GM12874 (cell line): ENCODE results near the gene FAM111A.

Source experiments
- TF ChIP-seq, protein P1 (sequence below): IDR thresholded peaks from 2 replicates; pipeline ENCODE4 v1.5.1; 2011; ENCODE audit warnings: low read depth, mild to moderate bottlenecking, control low read depth, low read length, moderate library complexity; ENCODE audit not compliant: insufficient read depth

Gene FAM111A

DNA sequence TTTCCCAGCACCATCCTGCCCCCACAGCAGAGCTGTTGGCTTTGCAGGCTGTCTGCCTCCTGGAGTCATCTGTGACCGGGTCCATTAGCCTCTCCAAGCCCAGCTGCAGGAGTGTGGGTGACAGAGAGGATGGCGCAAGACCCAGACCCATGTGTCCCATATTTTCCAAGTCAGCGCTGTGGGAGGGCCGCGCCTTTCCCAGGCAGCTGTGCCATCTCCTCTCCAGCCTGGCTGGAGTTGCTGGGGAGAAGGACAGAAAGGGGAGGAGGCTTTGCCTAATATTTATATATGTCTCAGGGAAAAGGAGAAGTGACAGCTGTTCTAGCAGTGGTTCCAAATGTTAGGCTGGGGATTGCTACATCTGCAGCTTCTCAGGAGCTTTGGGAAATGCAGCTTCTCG is 44.9 kb downstream of the FAM111A start:
- TF ChIP-seq, protein P1, sequence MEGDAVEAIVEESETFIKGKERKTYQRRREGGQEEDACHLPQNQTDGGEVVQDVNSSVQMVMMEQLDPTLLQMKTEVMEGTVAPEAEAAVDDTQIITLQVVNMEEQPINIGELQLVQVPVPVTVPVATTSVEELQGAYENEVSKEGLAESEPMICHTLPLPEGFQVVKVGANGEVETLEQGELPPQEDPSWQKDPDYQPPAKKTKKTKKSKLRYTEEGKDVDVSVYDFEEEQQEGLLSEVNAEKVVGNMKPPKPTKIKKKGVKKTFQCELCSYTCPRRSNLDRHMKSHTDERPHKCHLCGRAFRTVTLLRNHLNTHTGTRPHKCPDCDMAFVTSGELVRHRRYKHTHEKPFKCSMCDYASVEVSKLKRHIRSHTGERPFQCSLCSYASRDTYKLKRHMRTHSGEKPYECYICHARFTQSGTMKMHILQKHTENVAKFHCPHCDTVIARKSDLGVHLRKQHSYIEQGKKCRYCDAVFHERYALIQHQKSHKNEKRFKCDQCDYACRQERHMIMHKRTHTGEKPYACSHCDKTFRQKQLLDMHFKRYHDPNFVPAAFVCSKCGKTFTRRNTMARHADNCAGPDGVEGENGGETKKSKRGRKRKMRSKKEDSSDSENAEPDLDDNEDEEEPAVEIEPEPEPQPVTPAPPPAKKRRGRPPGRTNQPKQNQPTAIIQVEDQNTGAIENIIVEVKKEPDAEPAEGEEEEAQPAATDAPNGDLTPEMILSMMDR: no peak

DNA sequence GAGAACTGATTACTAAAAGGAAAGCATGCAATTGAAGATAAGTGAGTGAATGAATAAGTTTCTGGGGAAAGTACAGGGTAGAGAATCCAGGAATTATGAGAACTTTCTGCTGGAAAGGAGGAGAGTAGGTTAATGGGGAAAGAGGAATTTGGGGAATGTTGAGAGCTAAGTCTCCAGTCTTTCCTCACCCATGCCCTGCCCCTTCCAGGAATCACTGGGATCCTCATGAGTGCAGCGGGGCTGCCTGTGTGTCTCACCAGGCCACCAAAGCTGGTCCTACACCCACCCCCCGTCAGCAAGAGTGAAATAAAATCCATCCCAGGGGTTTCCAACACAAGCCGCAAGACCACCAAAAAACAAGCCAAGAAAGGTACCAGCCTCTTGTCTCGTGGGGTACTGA is 46.3 kb downstream of the FAM111A start:
- TF ChIP-seq, protein P1: no peak

DNA sequence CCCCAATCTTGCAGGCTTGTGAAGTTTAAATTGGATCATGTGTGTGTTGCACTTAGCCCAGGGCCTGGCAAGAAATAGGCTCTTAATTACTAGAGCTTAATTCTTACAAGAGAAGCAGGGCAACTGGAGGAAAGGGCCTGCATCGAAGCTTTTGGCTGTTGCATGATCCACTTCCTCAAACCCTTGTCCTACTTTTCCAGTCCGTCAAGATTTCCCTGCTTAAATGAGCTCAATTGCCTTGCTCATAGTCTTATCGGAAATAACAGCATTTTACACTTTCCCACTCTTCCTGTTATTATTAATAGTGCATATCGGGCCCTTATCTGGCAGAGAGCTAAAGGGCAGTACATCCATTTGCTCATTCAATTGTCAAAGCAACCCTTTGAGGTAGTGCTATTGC is 47.3 kb downstream of the FAM111A start:
- TF ChIP-seq, protein P1: no peak

DNA sequence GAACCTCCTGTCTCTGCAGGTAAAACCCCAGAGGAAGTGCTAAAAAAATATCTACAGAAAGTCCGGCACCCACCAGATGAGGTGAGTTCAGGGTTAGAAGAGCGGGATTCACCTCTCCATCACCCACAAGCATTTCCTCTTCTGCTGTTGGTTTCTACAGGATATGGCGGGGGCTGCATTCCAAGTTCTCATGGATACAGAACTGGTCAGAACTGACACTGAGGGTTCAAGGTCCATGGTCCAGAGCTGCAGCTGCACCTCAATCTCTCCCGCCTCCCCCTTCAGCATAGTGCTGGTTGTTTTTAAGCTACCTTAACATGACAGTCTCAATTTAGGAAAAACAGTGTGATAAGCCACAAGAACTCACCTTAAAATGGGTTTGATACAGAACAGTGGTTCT is 48.4 kb downstream of the FAM111A start:
- TF ChIP-seq, protein P1: no peak

DNA sequence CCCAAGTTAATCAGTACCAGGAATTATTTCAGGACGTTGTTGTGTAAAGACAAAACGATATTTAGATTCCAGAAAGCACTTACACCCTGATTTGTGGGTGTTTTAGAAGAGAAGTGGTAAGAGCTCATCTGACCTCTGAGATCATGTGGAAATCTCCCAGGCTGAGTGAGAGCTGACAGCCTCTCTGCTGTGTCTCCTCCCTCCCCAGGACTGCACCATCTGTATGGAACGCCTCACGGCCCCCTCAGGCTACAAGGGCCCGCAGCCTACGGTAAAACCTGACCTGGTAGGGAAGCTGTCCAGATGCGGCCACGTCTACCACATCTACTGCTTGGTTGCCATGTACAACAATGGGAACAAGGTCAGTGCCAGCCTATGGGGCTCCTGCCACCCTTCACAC is 49.2 kb downstream of the FAM111A start:
- TF ChIP-seq, protein P1: no peak

DNA sequence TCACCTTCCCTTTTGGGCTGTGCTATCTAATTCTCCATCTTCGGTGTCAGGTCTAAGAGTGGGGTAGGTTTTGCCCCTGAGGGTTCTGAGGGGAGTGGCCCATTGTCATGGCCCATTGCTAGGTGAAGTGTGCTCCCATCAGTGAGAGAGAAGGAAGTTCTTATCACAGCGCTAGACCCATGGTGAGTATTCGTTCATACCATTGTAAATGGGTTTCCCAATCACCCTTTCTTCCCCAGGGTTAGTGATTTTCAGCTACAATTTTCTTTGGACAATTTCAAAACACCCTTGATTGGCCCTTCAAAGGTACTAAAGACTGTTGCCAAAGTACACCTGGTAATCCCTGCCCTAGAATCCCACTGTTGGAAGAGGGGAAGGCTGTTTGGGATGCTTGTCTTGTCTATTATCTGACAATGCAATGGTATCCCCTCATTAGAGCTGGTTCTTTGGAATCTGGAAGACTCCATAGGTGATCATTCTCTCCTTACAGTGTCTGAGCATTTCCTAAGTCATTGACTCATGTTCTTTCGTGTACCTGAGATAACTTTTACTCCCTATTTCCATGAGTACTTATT is 49.9 kb downstream of the FAM111A start:
- TF ChIP-seq, protein P1: no peak

DNA sequence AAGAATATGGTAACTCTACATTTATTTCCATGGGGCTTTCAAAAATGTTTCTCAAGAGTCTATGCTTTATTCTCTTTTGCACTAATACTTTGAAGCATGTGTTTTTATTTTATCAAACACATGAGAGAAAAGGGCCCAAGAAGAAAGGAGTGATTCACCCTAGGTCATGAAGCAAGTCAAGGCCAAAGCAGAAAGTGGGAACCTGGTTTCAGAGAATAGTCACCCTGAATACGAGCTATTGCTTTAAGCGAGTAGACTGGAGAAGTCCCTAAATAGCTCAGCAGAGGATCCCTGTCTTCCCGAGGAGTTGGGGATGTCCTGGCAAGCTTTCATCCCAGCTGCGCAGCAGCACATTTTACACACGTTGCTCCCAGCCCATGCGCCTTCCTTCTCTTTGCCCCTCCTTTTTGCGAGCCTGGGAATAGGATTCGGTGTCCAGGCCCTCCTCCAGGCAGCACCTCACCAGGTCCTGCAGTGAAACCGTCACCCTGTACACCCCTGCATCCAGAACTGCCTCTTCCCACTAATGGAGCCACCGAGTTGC is 51.0 kb downstream of the FAM111A start:
- TF ChIP-seq, protein P1: no peak
